Bronchial epithelial cell (primary cell): ENCODE measurements around the gene DDR1. TPM values are rescaled to one million over a fixed set of nuclear protein-coding genes. Genes with fewer than 3 reads are reported as not detected.

Experiments used
- DNase-seq: peaks from one replicate; pipeline ENCODE4 v3.0.0-alpha.2; 2010; ENCODE audit warnings: low read depth
- FAIRE-seq: peaks from 2 replicates; lab custom pipeline; 2011; peaks lifted over from hg19 to GRCh38; lab: Jason Lieb, UNC
- H3K27me3 ChIP-seq: 2 replicates; pipeline ENCODE4 v1.5.1; 2011; ENCODE audit warnings: low read length; ENCODE audit not compliant: control insufficient read depth, insufficient read depth
- H3K36me3 ChIP-seq: 2 replicates; pipeline ENCODE4 v1.5.1; 2011; ENCODE audit warnings: low read length; ENCODE audit not compliant: control insufficient read depth, insufficient read depth
- H3K4me3 ChIP-seq: 2 replicates; pipeline ENCODE4 v1.5.1; 2011; ENCODE audit warnings: mild to moderate bottlenecking, low read depth, low read length, control low read depth
- total RNA-seq: library from RNA; depleted of rRNA; stranded (reverse); fragments of >200 nt; gene quantifications from 2 replicates; pipeline ENCODE4 v1.2.1, GENCODE V29; 2014
- TF ChIP-seq, protein P1 (sequence below): IDR thresholded peaks from 2 replicates; pipeline ENCODE4 v1.5.1; 2011; ENCODE audit warnings: mild to moderate bottlenecking, moderate library complexity, low read length, control low read depth, inconsistent platforms; ENCODE audit not compliant: insufficient read depth, severe bottlenecking

DDR1 gene
- total RNA-seq, 1 donor from 2014 or later: 149 TPM

DNA sequence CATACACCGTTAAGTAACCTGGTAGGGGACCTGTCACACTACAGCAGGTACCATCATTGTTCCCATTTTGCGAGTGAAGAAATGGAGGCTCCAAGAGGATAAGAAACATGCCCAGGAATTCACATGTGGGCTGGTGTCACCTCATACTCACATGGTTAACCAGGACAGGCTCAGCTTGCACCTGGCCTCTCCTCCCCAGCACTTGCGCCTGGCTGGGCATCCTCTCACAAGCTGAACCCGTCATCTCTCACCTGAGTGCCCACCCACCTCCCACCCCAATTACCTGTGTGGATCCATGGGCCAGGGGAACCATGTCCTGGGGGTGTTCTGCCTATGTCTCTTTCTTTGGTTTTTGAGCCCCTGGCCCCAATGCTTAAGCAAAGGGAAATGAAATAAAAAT is 46.2 kb downstream of the DDR1 start:
- no peak overlapping the region for H3K4me3 ChIP-seq

DNA sequence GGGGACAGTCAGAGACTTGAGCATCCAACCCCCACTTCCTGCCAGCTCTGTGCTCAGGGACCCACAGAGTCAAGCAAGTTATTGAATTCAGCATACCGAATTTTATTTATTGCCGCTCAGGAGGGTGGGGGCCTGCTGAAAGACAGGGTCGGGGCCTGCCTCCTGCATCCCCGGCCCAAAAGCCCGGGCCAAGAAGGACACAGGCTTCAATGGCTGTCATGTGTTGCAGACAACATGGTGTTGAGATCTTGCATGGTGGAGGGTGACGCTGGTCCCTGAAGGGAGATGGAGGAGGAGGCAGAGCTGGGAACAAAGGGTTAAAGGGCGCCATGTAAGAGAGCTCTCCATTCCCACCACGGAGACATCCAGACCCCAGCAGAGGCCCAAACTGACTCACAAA is 47.0 kb downstream of the DDR1 start:
- Histone ChIP-seq H3K36me3 (peaks cover 1% of the 10 kb centered on the region), H3K27me3 (no peaks in the 10 kb centered on the region), H3K4me3 (no peak overlapping the region)
- TF ChIP-seq, protein P1, sequence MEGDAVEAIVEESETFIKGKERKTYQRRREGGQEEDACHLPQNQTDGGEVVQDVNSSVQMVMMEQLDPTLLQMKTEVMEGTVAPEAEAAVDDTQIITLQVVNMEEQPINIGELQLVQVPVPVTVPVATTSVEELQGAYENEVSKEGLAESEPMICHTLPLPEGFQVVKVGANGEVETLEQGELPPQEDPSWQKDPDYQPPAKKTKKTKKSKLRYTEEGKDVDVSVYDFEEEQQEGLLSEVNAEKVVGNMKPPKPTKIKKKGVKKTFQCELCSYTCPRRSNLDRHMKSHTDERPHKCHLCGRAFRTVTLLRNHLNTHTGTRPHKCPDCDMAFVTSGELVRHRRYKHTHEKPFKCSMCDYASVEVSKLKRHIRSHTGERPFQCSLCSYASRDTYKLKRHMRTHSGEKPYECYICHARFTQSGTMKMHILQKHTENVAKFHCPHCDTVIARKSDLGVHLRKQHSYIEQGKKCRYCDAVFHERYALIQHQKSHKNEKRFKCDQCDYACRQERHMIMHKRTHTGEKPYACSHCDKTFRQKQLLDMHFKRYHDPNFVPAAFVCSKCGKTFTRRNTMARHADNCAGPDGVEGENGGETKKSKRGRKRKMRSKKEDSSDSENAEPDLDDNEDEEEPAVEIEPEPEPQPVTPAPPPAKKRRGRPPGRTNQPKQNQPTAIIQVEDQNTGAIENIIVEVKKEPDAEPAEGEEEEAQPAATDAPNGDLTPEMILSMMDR: no peak
- FAIRE-seq: no peak
- DNase-seq: no peak

More for the DNA sequence above, 46.2 kb downstream of the DDR1 start:
- H3K27me3 ChIP-seq: no peaks in the 10 kb centered on the region
- TF ChIP-seq, protein P1: no peak
- DNase-seq (no peak), FAIRE-seq (no peak)
- peaks cover 6% of the 10 kb centered on the region for H3K36me3 ChIP-seq

DNA sequence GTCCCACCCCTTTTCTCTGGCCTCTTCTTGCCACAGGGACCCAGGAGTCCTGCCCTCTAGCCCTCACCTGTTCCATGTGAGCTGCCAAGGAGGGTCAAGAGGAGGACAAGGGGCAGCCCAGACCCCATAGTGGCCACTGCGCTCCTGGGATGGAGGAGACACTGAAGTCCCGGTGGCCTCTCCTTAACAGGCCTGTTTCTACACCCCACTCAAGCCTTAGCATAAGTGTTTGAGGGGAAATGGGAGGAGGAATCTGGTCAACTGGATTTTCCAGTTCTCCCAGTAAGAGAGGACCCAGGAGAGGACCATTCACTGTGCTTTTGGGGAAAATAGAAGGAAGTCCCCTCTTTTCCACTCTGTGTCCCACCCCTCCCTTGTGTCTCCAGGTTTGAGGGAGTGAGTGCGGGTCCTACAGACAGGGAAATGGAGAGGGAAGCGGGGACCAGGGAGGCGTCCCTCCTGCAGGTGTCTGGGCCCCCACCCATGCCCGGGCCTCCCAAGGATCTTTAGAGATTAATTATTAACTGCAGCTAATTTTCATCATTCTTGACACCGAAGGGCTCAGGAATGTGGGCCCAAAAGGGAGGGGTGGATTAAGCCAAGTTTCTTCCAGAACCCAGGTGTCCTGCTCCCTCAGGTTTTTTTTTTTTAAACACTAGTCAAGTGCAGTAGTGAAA is 47.8 kb downstream of the DDR1 start, which contains the start of gene SFTA2:
Gene SFTA2, minus strand, starts transcription at position 202 of the 677 bp plus-strand sequence. Its CDS starts 74 bp downstream, at position 128.
- FAIRE-seq (no peak), DNase-seq (no peak)
- Histone ChIP-seq H3K27me3 (no peaks in the 10 kb centered on the region), H3K36me3 (no peaks in the 10 kb centered on the region), H3K4me3 (no peak within 1 kb of the TSS)
- TF ChIP-seq, protein P1: no peak

DNA sequence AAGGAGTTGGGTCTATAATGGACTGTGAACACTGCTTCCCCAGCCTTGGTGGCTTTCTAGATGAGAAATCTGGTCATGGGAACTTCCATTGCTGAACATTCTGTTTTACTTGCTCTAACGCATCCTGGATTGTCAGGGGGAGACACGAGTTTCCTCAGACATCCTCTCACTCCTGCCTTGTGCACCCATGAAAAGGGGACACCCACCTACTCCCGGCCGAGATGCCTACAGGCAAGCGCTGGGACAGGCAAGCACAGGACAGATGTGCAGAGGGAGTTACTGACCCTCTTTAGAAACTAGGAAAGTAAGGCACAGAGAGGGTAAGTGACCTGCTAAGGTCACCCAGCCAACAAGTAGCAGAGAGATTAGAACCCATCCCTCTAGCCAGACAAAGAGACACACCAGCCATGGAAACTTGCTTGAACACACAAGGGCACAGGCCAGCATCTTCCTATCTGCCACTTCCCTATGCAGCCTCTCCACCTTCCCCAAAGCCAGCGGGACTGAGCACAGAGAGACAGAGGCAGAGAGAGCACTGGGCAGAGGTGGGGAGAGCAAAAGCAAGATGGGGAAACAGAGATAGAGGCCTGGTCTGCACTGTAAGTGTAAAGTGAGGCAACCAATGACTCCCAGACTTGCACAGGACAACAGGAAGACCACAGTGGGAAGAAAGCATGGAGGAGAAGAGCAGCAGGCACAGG is 48.5 kb downstream of the DDR1 start:
- Histone ChIP-seq H3K4me3 (no peak overlapping the region), H3K36me3 (no peaks in the 10 kb centered on the region), H3K27me3 (no peaks in the 10 kb centered on the region)
- DNase-seq (no peak), FAIRE-seq (peak; percentile 94)
- TF ChIP-seq, protein P1: no peak

DNA sequence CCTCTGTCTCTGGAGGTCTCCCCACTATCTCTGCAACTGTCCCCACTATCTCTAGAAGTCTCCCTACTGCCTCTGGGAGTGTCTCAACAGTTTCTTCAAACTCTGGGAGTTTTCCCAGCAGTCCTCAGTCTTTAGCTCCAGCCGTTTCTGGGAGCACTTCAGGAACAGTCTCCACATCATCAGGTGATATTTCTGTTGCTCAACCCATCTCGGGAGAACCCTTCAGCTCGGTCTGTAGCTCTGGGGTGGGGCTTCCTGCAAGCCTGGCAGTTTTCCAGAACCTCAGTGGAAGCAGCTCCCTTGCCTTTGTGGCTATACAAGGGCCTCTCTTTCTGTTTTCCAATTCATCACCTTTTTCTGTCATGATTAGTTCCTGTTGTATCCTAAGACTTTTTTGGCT is 50.7 kb downstream of the DDR1 start:
- DNase-seq (peak; percentile 71), FAIRE-seq (peak; percentile 68)
- Histone ChIP-seq H3K4me3 (no peak overlapping the region), H3K36me3 (no peaks in the 10 kb centered on the region), H3K27me3 (no peaks in the 10 kb centered on the region)
- TF ChIP-seq, protein P1: no peak
